Hematopoietic multipotent progenitor cell treated with erythropoietin and hydrocortisone succinate and interleukin-3 and kit ligand, for 15 days (in vitro differentiated cells): Measurements from ENCODE around the gene AOPEP.
"Not testable (repeated sequence)": the region's sequence is repeated elsewhere in the genome, so short reads cannot be mapped to it uniquely, and the experiment has no call there.

ENCODE experiments used
- DNase-seq: peaks from one replicate; pipeline ENCODE4 v3.0.0-alpha.2; 2015; ENCODE audit warnings: low spot score

Gene AOPEP

GRCh38 chr9:94965631-94966030 lies 239.1 kb downstream of the AOPEP start:
- DNase-seq: not testable (repeated sequence)

- DNase-seq: not testable (repeated sequence)
These were observed 239.5 kb downstream of the AOPEP start for GRCh38 chr9:94966046-94966445.

- no peak for DNase-seq
These were observed 241.0 kb downstream of the AOPEP start for GRCh38 chr9:94967482-94967881.

- no peak for DNase-seq
These were observed 245.1 kb downstream of the AOPEP start for GRCh38 chr9:94971378-94972131.

GRCh38 chr9:94973451-94973941 lies 247.0 kb downstream of the AOPEP start:
- DNase-seq: no peak

- DNase-seq: no peak
These were observed 247.8 kb downstream of the AOPEP start for GRCh38 chr9:94974154-94974879.

- DNase-seq: no peak
These were observed 249.0 kb downstream of the AOPEP start for GRCh38 chr9:94975480-94975879.

GRCh38 chr9:94976077-94976476 lies 249.6 kb downstream of the AOPEP start:
- DNase-seq: no peak

- no peak for DNase-seq
These were observed 250.9 kb downstream of the AOPEP start for GRCh38 chr9:94977416-94977815.

GRCh38 chr9:94979904-94980507 lies 253.5 kb downstream of the AOPEP start:
- no peak for DNase-seq

- DNase-seq: no peak
These were observed 254.6 kb downstream of the AOPEP start for GRCh38 chr9:94980947-94981722.

- no peak for DNase-seq
These were observed 255.2 kb downstream of the AOPEP start for GRCh38 chr9:94981723-94982090.

GRCh38 chr9:94982211-94982610 lies 255.7 kb downstream of the AOPEP start:
- DNase-seq: no peak

- no peak for DNase-seq
These were observed 257.1 kb downstream of the AOPEP start for GRCh38 chr9:94983552-94983951.

GRCh38 chr9:94984891-94985476 lies 258.5 kb downstream of the AOPEP start:
- no peak for DNase-seq

- DNase-seq: no peak
These were observed 259.1 kb downstream of the AOPEP start for GRCh38 chr9:94985649-94986048.

GRCh38 chr9:94987731-94988130 lies 261.2 kb downstream of the AOPEP start:
- no peak for DNase-seq

GRCh38 chr9:94990897-94991561 lies 264.5 kb downstream of the AOPEP start:
- DNase-seq: no peak

GRCh38 chr9:94991961-94992907 lies 265.7 kb downstream of the AOPEP start:
- no peak for DNase-seq

GRCh38 chr9:94993160-94993820 lies 266.8 kb downstream of the AOPEP start:
- no peak for DNase-seq
